Measurements from ENCODE around the gene CAPN10.

- TF ChIP-seq CTCF (IDR thresholded peaks at IDR 0.05) (no peak), POLR2A (IDR thresholded peaks at IDR 0.05; ENCODE audit: low read length) (no peak), EHMT2 (IDR thresholded peaks at IDR 0.05; ENCODE audit: low read depth) (no peak), EP300 (IDR thresholded peaks at IDR 0.05) (no peak), RCOR1 (IDR thresholded peaks at IDR 0.05; ENCODE audit: low read depth, low read length) (no peak), CBX8 (IDR thresholded peaks at IDR 0.05) (no peak), REST (IDR thresholded peaks at IDR 0.05) (no peak), BCL3 (IDR thresholded peaks at IDR 0.05) (no peak), CHD4 (IDR thresholded peaks at IDR 0.05; ENCODE audit: borderline replicate concordance) (no peak), RAD21 (conservative IDR thresholded peaks at IDR 0.05 in 1 of 2, IDR thresholded peaks at IDR 0.05 in 1 of 2) (no peak), RNF2 (IDR thresholded peaks at IDR 0.05; ENCODE audit: borderline replicate concordance, low read depth) (no peak), CEBPB (IDR thresholded peaks at IDR 0.05) (no peak), MAX (IDR thresholded peaks at IDR 0.05) (no peak), HOXB13 (CRISPR knock-in tag; IDR thresholded peaks at IDR 0.05; ENCODE audit: low read depth) (no peak)
Observed at GRCh38 chr2:240589850-240590525, 3.5 kb downstream of the CAPN10 start.
